A172 (cell line): Measurements from ENCODE around the gene DHFR. TPM values are rescaled to one million over a fixed set of nuclear protein-coding genes. Genes with fewer than 3 reads are reported as not detected.
"Not testable (repeated sequence)": the region's sequence is repeated elsewhere in the genome, so short reads cannot be mapped to it uniquely, and the experiment has no call there.

Experiments used
- DNase-seq: peaks from one replicate; pipeline ENCODE4 v3.0.0-alpha.2; 2015; ENCODE audit warnings: low spot score
- total RNA-seq: library from RNA; depleted of rRNA; stranded (reverse); fragments of >200 nt; shearing (Covaris generic); gene quantifications from 2 replicates; pipeline ENCODE4 v1.2.3, GENCODE V29; 2014; rRNA removed

The DHFR gene
- total RNA-seq, 1 experiment from 2014 or later, result 147 TPM

- no peak for DNase-seq
Measured at GRCh38 chr5:80597500-80597899, 57.3 kb downstream of the DHFR start.

DNA sequence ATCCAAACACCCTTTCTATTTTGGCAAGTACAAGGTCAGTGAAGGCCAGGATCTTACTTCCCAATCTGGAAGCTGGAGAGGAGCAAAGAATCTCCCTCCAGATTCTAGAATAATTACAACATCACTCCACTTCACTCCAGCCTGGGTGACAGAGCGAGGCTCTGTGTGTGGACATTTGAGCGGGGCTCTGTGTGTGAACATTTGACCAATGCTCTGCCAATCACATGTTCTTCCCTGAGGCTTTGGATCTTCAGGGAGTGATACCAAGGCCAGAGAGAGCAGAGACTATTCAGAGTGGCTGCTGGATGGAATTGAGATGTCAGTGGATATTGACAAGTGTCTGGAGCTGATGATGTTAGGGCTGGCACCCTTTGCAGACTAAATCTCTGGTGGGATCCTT lies 60.0 kb downstream of the DHFR start:
- DNase-seq, result no peak

GRCh38 chr5:80592761-80593160 lies 62.0 kb downstream of the DHFR start:
- no peak for DNase-seq

GRCh38 chr5:80592105-80592504 lies 62.7 kb downstream of the DHFR start:
- no peak for DNase-seq

DNA sequence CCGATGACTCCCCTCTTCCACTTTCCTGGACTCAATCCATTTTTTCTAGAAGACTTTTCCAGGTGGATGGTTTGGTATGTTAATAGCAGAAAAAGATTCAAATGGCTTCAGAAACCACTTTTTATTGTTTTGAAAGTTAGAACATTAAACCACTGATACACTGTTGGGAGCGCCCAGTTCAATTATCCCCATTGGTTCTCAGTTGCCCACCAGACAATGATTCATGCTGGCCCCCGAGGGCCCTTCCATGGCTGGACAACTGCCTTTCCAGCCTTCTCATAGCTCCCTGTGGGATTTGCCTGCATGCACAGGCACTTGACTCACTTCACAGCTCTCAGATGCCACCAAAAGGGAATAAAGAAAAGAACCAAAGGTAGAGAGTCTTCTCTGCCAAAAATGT lies 63.4 kb downstream of the DHFR start:
- DNase-seq, result no peak

DNA sequence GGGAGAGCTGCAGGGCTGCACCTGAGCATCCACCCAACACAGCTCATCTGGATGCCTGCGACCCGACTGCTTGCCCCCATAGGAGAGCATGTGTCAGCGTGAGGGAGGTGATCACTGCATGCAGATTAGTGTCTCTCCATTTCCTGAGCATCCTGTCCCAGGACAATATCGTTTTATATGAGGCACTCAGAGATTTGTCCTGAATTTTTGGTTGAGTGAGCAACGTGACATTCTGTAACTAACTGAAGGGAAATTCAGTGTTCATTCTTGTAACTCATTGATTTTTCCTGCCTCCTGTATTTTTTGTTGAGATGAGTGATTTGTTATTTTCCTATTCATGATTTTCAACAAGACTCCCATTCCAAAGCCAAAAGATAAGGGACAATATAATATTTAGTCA lies 64.0 kb downstream of the DHFR start:
- DNase-seq, result no peak

GRCh38 chr5:80588858-80589540 lies 65.8 kb downstream of the DHFR start:
- DNase-seq, result no peak

GRCh38 chr5:80584770-80585169 lies 70.0 kb downstream of the DHFR start:
- no peak for DNase-seq

DNA sequence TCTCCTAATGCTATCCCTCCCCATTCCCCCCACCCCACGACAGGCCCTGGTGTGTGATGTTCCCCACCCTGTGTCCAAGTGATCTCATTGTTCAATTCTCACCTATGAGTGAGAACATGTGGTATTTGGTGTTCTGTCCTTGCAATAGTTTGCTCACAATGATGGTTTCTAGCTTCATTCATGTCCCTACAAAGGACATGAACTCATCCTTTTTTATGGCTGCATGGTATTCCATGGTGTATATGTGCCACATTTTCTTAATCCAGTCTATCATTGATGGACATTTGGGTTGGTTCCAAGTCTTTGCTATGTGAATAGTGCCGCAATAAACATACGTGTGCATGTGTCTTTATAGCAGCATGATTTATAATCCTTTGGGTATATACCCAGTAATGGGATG lies 74.5 kb downstream of the DHFR start:
- DNase-seq, result not testable (repeated sequence)

DNA sequence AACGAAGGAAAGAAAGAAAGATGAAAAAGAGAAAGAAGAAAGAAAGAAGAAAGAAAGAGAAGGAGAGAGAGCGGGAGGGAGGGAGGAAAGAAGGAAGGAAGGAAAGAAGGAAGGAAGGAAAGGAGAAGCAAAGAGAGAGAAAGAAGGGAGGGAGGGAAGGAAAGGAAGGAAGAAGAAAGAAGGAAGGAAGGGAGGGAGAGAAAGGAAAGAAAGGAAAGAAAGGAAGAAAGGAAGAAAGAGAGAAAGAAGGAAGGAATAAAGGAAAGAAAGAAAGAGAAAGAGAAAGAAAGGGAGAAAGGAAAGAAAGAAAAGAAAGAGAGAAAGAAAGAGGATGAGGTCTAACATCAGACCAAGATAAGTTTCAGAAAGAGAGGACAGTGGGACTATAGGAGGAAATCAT lies 75.7 kb downstream of the DHFR start:
- no peak for DNase-seq

DNA sequence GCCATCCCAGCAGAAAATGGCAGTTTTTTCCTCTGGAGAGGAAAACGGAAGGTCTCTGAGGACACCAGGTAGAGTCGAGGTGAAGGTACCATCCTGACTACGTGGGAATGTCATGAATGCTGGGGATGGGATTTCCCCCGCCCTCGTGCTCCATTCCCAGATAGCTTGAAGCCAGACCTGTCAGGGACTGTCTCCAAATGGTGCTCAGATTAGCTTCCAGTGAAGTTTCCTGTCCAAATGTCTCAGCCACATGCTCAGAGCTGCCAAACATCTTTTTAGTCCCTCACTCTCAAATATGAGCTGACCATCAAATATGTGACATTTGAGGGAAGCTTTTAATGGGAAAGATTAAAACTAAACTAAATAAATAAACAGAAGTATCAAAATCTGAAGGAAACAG lies 77.1 kb downstream of the DHFR start:
- DNase-seq, result no peak

DNA sequence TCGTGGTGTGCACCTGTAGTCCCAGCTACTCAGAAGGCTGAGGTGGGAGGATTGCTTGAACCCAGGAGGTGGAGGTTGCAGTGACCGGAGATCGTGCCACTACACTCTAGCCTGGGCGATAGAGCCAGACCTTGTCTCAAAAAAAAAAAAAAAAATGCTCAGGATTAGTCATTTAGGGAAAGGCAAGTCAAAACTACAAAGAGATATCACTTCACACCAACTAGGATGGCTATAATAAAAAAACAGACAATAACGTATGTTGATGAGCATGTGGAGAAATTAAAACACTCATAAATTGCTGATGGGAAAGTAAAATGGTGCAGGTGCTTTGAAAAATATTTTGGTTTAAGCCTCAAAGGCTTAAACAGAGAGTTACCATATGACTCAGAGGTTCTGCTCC lies 78.4 kb downstream of the DHFR start:
- no peak for DNase-seq

Other genes with a start within 250 kb of the DHFR start
- 21.4 and 31.6 TPM in 2 replicates for gene ZFYVE16, start 246.9 kb downstream of the DHFR start, total RNA-seq
- 0.98 and 1.9 TPM in 2 replicates for gene FAM151B, start 166.9 kb downstream of the DHFR start, total RNA-seq
- gene ANKRD34B, start 84.7 kb downstream of the DHFR start, total RNA-seq, result not detected in 2 replicates
- 16.1 and 21.4 TPM in 2 replicates for gene MSH3, start 331 bp downstream of the DHFR start, total RNA-seq